Peyer's patch (tissue), 4 donors: Measurements from ENCODE around the gene SPATA7. TPM values are rescaled to one million over a fixed set of nuclear protein-coding genes. Genes with fewer than 3 reads are reported as not detected.

ENCODE experiments used
- DNase-seq, 3 donors: peaks; one replicate each; pipeline ENCODE4 v3.0.0-alpha.2; 2017 to 2019
- H3K27ac ChIP-seq, 4 donors: fragments of 200-600 bp; sonication (generic); one replicate each; pipeline ENCODE4 v1.5.1; 2016 to 2019
- H3K27me3 ChIP-seq, 2 donors: fragments of 200-600 bp; sonication (generic); one replicate each; pipeline ENCODE4 v1.5.1; 2019
- H3K36me3 ChIP-seq, 3 donors: fragments of 200-600 bp; sonication (generic); one replicate each; pipeline ENCODE4 v1.5.1; 2016 to 2019
- H3K4me1 ChIP-seq, 4 donors: fragments of 200-600 bp; sonication (generic); one replicate each; pipeline ENCODE4 v1.5.1; 2016 to 2019
- H3K4me3 ChIP-seq, 4 donors: fragments of 200-600 bp; sonication (generic); 1 replicate in 3 of 4; 2 replicates in 1 of 4; pipeline ENCODE4 v1.5.1; 2016 to 2019; ENCODE audit warnings: mild to moderate bottlenecking in 1 of 4
- H3K9me3 ChIP-seq, 4 donors: fragments of 200-600 bp; sonication (generic); one replicate each; pipeline ENCODE4 v1.5.1; 2016 to 2019; ENCODE audit warnings: mild to moderate bottlenecking in 1 of 4
- POLR2A ChIP-seq, 2 donors: fragments of 450-650 bp; IDR thresholded peaks; one replicate each; pipeline ENCODE4 v1.5.1; 2017; ENCODE audit warnings: antibody characterized with exemption in 2 of 2, mild to moderate bottlenecking in 2 of 2, moderate library complexity in 2 of 2
- total RNA-seq, 4 donors: library from RNA; depleted of rRNA; stranded (reverse); fragments of >200 nt; gene quantifications; one replicate each; pipeline ENCODE4 v1.1.0, GENCODE V29; 2016
- TF ChIP-seq, protein P1 (sequence below), 6 experiments: fragments of 450-650 bp in 4 of 6; fragments of 200-600 bp in 2 of 6; sonication (generic) in 1 of 6; IDR thresholded peaks; one replicate each; pipeline ENCODE4 v1.5.1; 2017 to 2019; ENCODE audit warnings: antibody characterized with exemption in 6 of 6, mild to moderate bottlenecking in 3 of 6, moderate library complexity in 1 of 6

Gene SPATA7
- total RNA-seq, 4 donors from 2014 or later = 2.6 to 27.2 (median 9.0) TPM

DNA sequence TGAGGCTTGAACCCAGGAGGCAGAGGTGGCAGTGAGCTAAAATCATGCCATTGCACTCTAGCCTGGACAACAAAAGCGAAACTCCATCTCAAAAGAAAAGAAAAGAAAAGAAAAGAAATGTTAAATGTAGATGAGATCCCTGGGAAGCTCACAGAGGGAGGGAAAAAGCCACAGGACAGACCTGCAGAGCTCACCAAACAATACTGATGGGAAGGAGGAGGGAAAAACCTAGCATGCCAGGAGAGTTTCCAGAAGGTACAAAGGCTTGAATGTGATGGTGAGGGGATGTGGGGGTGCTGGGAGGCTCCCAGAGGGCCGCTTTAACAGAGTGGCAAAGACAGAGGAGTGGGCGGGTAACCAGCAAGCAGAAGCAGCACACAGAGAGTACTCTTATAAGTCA lies 97.1 kb downstream of the SPATA7 start:
- TF ChIP-seq POLR2A (IDR thresholded peaks at IDR 0.05) = no peak
- TF ChIP-seq, protein P1, sequence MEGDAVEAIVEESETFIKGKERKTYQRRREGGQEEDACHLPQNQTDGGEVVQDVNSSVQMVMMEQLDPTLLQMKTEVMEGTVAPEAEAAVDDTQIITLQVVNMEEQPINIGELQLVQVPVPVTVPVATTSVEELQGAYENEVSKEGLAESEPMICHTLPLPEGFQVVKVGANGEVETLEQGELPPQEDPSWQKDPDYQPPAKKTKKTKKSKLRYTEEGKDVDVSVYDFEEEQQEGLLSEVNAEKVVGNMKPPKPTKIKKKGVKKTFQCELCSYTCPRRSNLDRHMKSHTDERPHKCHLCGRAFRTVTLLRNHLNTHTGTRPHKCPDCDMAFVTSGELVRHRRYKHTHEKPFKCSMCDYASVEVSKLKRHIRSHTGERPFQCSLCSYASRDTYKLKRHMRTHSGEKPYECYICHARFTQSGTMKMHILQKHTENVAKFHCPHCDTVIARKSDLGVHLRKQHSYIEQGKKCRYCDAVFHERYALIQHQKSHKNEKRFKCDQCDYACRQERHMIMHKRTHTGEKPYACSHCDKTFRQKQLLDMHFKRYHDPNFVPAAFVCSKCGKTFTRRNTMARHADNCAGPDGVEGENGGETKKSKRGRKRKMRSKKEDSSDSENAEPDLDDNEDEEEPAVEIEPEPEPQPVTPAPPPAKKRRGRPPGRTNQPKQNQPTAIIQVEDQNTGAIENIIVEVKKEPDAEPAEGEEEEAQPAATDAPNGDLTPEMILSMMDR (IDR thresholded peaks at IDR 0.05) = no peak
- Histone ChIP-seq H3K27me3 (no peaks in the 10 kb centered on the region), H3K9me3 (no peaks in the 10 kb centered on the region), H3K36me3 (peaks cover 0 to 43% (median 0%) of the 10 kb centered on the region in 3 donors), H3K4me1 (no peaks in the 10 kb centered on the region), H3K27ac (no peak overlapping the region), H3K4me3 (no peak overlapping the region)
- no peak for DNase-seq

Other genes with a start within 250 kb of the SPATA7 start
- gene KCNK10, start 62.4 kb upstream of the SPATA7 start, total RNA-seq = 1 to 10 TPM in 3 of 4 donors, under 1 TPM in 1; 0.70 to 9.9 (median 5.2) TPM
- 10 to 100 TPM; 15.7 to 20.8 (median 17.6) TPM for gene PTPN21, start 169.3 kb downstream of the SPATA7 start, total RNA-seq
- 10 to 100 TPM; 62.9 to 93.3 (median 65.9) TPM for gene ZC3H14, start 177.4 kb downstream of the SPATA7 start, total RNA-seq